IPS-18c (cell line): Measurements from ENCODE around the gene SCLY.
"Not testable (repeated sequence)": the region's sequence is repeated elsewhere in the genome, so short reads cannot be mapped to it uniquely, and the experiment has no call there.

Experiments
- H3K4me3 ChIP-seq: 2 replicates; pipeline ENCODE4 v1.7.0; 2013; ENCODE audit warnings: low read depth, mild to moderate bottlenecking, low read length, moderate library complexity; ENCODE audit not compliant: insufficient read depth
- H3K9me3 ChIP-seq: one replicate; pipeline ENCODE4 v1.6.1; 2013; ENCODE audit warnings: mild to moderate bottlenecking, low read length, moderate library complexity; ENCODE audit not compliant: control insufficient read depth, insufficient read depth

SCLY gene

GRCh38 chr2:238114851-238115660 lies 54.3 kb downstream of the SCLY start:
- H3K4me3 ChIP-seq: no peak overlapping the region
- no peaks in the 10 kb centered on the region for H3K9me3 ChIP-seq

- H3K4me3 ChIP-seq, H3K9me3 ChIP-seq: not testable (repeated sequence)
Observed at GRCh38 chr2:238115709-238116108, 54.9 kb downstream of the SCLY start.

- H3K4me3 ChIP-seq: no peak overlapping the region
- H3K9me3 ChIP-seq: no peaks in the 10 kb centered on the region
Observed at GRCh38 chr2:238116298-238117198, 55.7 kb downstream of the SCLY start.

GRCh38 chr2:238117199-238118154 lies 56.7 kb downstream of the SCLY start:
- H3K4me3 ChIP-seq: no peak overlapping the region
- no peaks in the 10 kb centered on the region for H3K9me3 ChIP-seq

- Histone ChIP-seq H3K9me3 (no peaks in the 10 kb centered on the region), H3K4me3 (no peak overlapping the region)
Observed at GRCh38 chr2:238119756-238120462, 59.1 kb downstream of the SCLY start.

- Histone ChIP-seq H3K9me3 (no peaks in the 10 kb centered on the region), H3K4me3 (no peak overlapping the region)
Observed at GRCh38 chr2:238120463-238121298, 59.9 kb downstream of the SCLY start.

- Histone ChIP-seq H3K4me3 (no peak overlapping the region), H3K9me3 (no peaks in the 10 kb centered on the region)
Observed at GRCh38 chr2:238121511-238122286, 60.9 kb downstream of the SCLY start.

GRCh38 chr2:238122287-238123217 lies 61.8 kb downstream of the SCLY start:
- H3K9me3 ChIP-seq: no peaks in the 10 kb centered on the region
- H3K4me3 ChIP-seq: no peak overlapping the region

GRCh38 chr2:238123218-238123971 lies 62.6 kb downstream of the SCLY start:
- no peak overlapping the region for H3K4me3 ChIP-seq
- no peaks in the 10 kb centered on the region for H3K9me3 ChIP-seq

- Histone ChIP-seq H3K4me3 (no peak overlapping the region), H3K9me3 (no peaks in the 10 kb centered on the region)
Observed at GRCh38 chr2:238123991-238124470, 63.2 kb downstream of the SCLY start.

- Histone ChIP-seq H3K4me3 (no peak overlapping the region), H3K9me3 (no peaks in the 10 kb centered on the region)
Observed at GRCh38 chr2:238124488-238125126, 63.8 kb downstream of the SCLY start.

- Histone ChIP-seq H3K4me3 (no peak overlapping the region), H3K9me3 (no peaks in the 10 kb centered on the region)
Observed at GRCh38 chr2:238125127-238125885, 64.5 kb downstream of the SCLY start.

GRCh38 chr2:238126338-238126737 lies 65.5 kb downstream of the SCLY start:
- Histone ChIP-seq H3K4me3 (no peak overlapping the region), H3K9me3 (no peaks in the 10 kb centered on the region)
